Endodermal cell (in vitro differentiated cells): ENCODE data around the gene RCSD1. TPM values are rescaled to one million over a fixed set of nuclear protein-coding genes. Genes with fewer than 3 reads are reported as not detected.

Source experiments
- DNase-seq: peaks from one replicate; pipeline ENCODE4 v3.0.0-alpha.2; 2017
- H3K27ac ChIP-seq: 2 replicates; pipeline ENCODE4 v1.5.1; 2013; ENCODE audit warnings: mild to moderate bottlenecking, low read depth, low read length, moderate library complexity
- H3K27me3 ChIP-seq: 2 replicates; pipeline ENCODE4 v1.6.1; 2013; ENCODE audit warnings: mild to moderate bottlenecking, low read length, moderate library complexity; ENCODE audit not compliant: insufficient read depth, control insufficient read depth, poor library complexity, severe bottlenecking
- H3K36me3 ChIP-seq: 2 replicates; pipeline ENCODE4 v1.7.0; 2013; ENCODE audit warnings: mild to moderate bottlenecking, low read length, moderate library complexity; ENCODE audit not compliant: control insufficient read depth, insufficient read depth
- H3K4me1 ChIP-seq: one replicate; pipeline ENCODE4 v1.7.0; 2013; ENCODE audit warnings: low read length; ENCODE audit not compliant: control insufficient read depth, insufficient read depth
- H3K4me3 ChIP-seq: 2 replicates; pipeline ENCODE4 v1.5.1; 2013; ENCODE audit warnings: mild to moderate bottlenecking, low read length, moderate library complexity
- H3K9ac ChIP-seq: 2 replicates; pipeline ENCODE4 v1.6.1; 2013; ENCODE audit warnings: mild to moderate bottlenecking, low read length, moderate library complexity; ENCODE audit not compliant: poor library complexity, severe bottlenecking; ENCODE audit errors: extremely low read depth
- H3K9me3 ChIP-seq: 2 replicates; pipeline ENCODE4 v1.6.1; 2013; ENCODE audit warnings: mild to moderate bottlenecking, low read length, moderate library complexity; ENCODE audit not compliant: control insufficient read depth
- H3K27ac Mint-ChIP-seq: 2 replicates; pipeline ENCODE4 v1.8.0; 2020; ENCODE audit warnings: mixed read lengths
- H3K27me3 Mint-ChIP-seq: 2 replicates; pipeline ENCODE4 v1.8.0; 2021; ENCODE audit warnings: mild to moderate bottlenecking, mixed read lengths; ENCODE audit not compliant: insufficient read depth
- H3K36me3 Mint-ChIP-seq: 2 replicates; pipeline ENCODE4 v1.8.0; 2020; ENCODE audit warnings: low read depth, mixed read lengths
- H3K4me1 Mint-ChIP-seq: 2 replicates; pipeline ENCODE4 v1.8.0; 2020; ENCODE audit warnings: mixed read lengths
- H3K4me3 Mint-ChIP-seq: 2 replicates; pipeline ENCODE4 v1.8.0; 2020; ENCODE audit warnings: mild to moderate bottlenecking, moderate library complexity, mixed read lengths
- H3K9me3 Mint-ChIP-seq: 2 replicates; pipeline ENCODE4 v1.8.0; 2020; ENCODE audit warnings: mild to moderate bottlenecking, mixed read lengths
- WGBS, 2 experiments: methylation state at CpG; one replicate each; pipeline versions ENCODE4 v1.1.5 to v1.1.7; 2013; ENCODE audit warnings: missing lambda C conversion rate in 2 of 2, mixed read lengths in 1 of 2; ENCODE audit not compliant: insufficient coverage in 1 of 2, insufficient read length in 1 of 2; 5-methylcytosine and 5-hydroxymethylcytosine counted together
- total RNA-seq, 2 donors: library from RNA; stranded (reverse); fragmentation: NEBNext Ultra II Directional in 1 of 2; extraction: Animal tissue kit (Norgen Biotek cat#: 25700) in 1 of 2; gene quantifications; 2 replicates in 1 of 2; 3 replicates in 1 of 2; pipeline ENCODE4 v1.2.1, GENCODE V29; 2021
- TF ChIP-seq, protein P1 (sequence below): fragments of 200-600 bp; sonication (generic); conservative IDR thresholded peaks from 2 replicates; pipeline ENCODE4 v1.5.0; 2021; ENCODE audit warnings: antibody characterized with exemption, mild to moderate bottlenecking

Gene RCSD1
- total RNA-seq, 2 donors from 2014 or later = 0.11 to 0.29 TPM

DNA sequence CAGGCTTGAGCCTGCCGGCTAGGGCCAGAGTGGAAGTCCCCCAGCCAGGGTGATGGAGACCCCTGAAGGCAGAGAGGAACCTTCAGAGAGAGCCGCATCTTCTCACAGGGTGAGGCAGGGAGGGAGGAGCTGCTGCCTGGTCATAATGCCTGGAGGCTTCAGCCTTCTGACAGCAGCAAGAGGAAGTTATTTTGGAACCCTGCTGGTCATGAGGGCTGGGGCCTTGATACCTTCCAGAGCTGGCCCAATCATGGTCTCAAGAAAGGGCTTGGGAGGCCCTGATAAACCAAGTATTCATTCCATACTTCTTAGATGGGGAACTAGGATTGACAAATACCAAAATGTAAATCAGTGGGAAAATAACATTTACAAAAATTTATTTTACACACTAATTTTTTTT is 65.1 kb downstream of the RCSD1 start:
- Mint-ChIP-seq H3K4me3 (no peak overlapping the region), H3K4me1 (peaks cover 8% of the 10 kb centered on the region), H3K9me3 (no peaks in the 10 kb centered on the region), H3K27me3 (peaks cover 7% of the 10 kb centered on the region), H3K36me3 (no peaks in the 10 kb centered on the region), H3K27ac (no peak overlapping the region)
- Histone ChIP-seq H3K9ac (no peak overlapping the region), H3K4me1 (no peaks in the 10 kb centered on the region), H3K27me3 (no peaks in the 10 kb centered on the region), H3K4me3 (no peak overlapping the region), H3K36me3 (no peaks in the 10 kb centered on the region), H3K27ac (no peak overlapping the region), H3K9me3 (no peaks in the 10 kb centered on the region)
- no peak for DNase-seq
- WGBS, 2 experiments = 74 to 97% methylated on average over 2 of the region's 2 CpGs
- TF ChIP-seq, protein P1, sequence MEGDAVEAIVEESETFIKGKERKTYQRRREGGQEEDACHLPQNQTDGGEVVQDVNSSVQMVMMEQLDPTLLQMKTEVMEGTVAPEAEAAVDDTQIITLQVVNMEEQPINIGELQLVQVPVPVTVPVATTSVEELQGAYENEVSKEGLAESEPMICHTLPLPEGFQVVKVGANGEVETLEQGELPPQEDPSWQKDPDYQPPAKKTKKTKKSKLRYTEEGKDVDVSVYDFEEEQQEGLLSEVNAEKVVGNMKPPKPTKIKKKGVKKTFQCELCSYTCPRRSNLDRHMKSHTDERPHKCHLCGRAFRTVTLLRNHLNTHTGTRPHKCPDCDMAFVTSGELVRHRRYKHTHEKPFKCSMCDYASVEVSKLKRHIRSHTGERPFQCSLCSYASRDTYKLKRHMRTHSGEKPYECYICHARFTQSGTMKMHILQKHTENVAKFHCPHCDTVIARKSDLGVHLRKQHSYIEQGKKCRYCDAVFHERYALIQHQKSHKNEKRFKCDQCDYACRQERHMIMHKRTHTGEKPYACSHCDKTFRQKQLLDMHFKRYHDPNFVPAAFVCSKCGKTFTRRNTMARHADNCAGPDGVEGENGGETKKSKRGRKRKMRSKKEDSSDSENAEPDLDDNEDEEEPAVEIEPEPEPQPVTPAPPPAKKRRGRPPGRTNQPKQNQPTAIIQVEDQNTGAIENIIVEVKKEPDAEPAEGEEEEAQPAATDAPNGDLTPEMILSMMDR = no peak

DNA sequence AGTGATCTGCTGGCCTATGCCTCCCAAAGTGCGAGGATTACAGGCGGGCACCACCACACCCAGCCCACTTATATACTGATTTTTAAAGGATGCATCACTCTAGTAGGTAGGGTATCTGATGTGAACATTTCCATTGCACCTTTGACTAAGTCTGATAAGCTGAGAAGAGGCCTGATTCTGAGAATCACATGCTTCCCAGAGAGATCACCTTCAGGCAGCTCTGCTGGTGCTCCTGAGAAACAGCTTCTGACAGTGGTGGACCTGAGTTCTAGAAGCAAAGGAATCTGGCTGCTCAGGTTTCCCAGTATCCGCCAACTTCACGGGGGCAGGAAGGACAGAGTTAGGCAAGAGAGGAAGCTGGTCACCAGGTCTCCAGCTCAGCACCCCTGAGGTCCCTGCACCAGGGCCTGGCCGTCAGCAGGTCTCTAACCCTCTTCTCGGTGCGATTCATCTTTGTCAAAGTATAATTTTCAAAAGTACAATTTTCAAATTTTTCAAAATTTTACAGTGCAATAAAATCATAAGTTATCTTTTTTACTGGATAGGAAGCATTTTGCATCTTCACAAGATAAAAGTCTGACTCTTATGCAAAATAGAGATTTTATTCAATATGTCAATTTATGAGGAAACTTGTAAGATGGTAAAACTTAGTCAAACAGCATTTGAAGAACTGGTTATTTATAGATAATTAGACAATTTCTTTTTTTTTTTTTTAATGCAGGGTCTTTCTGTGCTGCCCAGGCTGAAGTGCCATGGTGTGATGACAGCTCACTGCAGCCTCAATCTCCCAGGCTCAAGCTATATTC is 65.9 kb downstream of the RCSD1 start:
- no peak overlapping the region for H3K4me3 Mint-ChIP-seq
- H3K9ac ChIP-seq = no peak overlapping the region
- 92 to 93% methylated on average over 3 to 6 of the region's 7 CpGs for WGBS, 2 experiments
- H3K27ac Mint-ChIP-seq = no peak overlapping the region
- H3K9me3 ChIP-seq = no peaks in the 10 kb centered on the region
- H3K36me3 ChIP-seq = no peaks in the 10 kb centered on the region
- peaks cover 10% of the 10 kb centered on the region for H3K27me3 Mint-ChIP-seq
- no peaks in the 10 kb centered on the region for H3K9me3 Mint-ChIP-seq
- H3K4me1 Mint-ChIP-seq = peaks cover 8% of the 10 kb centered on the region
- H3K27me3 ChIP-seq = no peaks in the 10 kb centered on the region
- H3K4me3 ChIP-seq = no peak overlapping the region
- TF ChIP-seq, protein P1 = no peak
- H3K4me1 ChIP-seq = no peaks in the 10 kb centered on the region
- H3K27ac ChIP-seq = no peak overlapping the region
- H3K36me3 Mint-ChIP-seq = no peaks in the 10 kb centered on the region
- no peak for DNase-seq

DNA sequence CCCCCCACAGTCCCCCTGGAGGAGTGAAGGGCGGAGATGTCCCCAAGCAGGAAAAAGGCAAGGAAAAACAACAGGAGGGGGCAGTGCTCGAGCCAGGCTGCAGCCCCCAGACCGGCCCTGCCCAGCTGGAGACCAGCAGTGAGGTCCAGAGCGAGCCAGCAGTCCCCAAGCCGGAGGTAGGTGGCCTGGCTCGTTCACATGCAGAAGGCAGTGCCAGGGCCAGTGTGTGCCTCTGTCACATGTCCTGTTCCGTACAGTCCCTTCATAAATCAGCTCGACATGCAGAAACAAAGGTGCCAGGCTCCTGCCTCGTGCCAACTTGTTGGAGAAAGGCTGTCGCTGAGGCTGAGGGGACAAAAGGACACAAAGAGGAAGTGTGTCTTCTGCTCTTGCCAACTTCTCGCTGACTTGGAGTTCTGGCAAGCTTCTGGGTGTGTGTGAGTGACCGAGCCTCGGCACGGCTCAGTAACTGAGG is 67.7 kb downstream of the RCSD1 start:
- no peaks in the 10 kb centered on the region for H3K36me3 Mint-ChIP-seq
- Histone ChIP-seq H3K9ac (no peak overlapping the region), H3K36me3 (no peaks in the 10 kb centered on the region), H3K27me3 (no peaks in the 10 kb centered on the region), H3K9me3 (no peaks in the 10 kb centered on the region), H3K4me1 (no peaks in the 10 kb centered on the region), H3K4me3 (no peak overlapping the region), H3K27ac (no peak overlapping the region)
- 83 to 85% methylated on average over 9 to 14 of the region's 14 CpGs for WGBS, 2 experiments
- no peak for DNase-seq
- no peak overlapping the region for H3K27ac Mint-ChIP-seq
- H3K27me3 Mint-ChIP-seq = peaks cover 14% of the 10 kb centered on the region
- peaks cover 8% of the 10 kb centered on the region for H3K4me1 Mint-ChIP-seq
- H3K4me3 Mint-ChIP-seq = no peak overlapping the region
- no peaks in the 10 kb centered on the region for H3K9me3 Mint-ChIP-seq
- TF ChIP-seq, protein P1 = no peak
